ENCODE results near the gene LRRC47.
A peak's percentile ranks its signal among the peaks of the same experiment; 100 is the strongest.

LRRC47 gene

GRCh38 chr1:3796215-3797061 is at the start of gene LRRC47:
TSS of gene LRRC47 (minus strand) at chr1:3796498. CDS start at chr1:3796476, 22 bp downstream.
- Histone ChIP-seq H3K27ac (peak within 1 kb of the TSS in 20 of 21 experiments; percentile 60 to 85 (median 78)), H3K4me3 (peak within 1 kb of the TSS; percentile 46 to 99 (median 86))

GRCh38 chr1:3842912-3843311 is 46.6 kb upstream of the LRRC47 start:
- Histone ChIP-seq H3K27ac (no peak overlapping the region), H3K4me3 (no peak overlapping the region)

GRCh38 chr1:3841491-3841890 is 45.2 kb upstream of the LRRC47 start:
- H3K27ac ChIP-seq: no peak overlapping the region
- H3K4me3 ChIP-seq: no peak overlapping the region

GRCh38 chr1:3838788-3839187 is 42.5 kb upstream of the LRRC47 start:
- no peak overlapping the region for H3K27ac ChIP-seq
- no peak overlapping the region for H3K4me3 ChIP-seq

- no peak overlapping the region for H3K27ac ChIP-seq
- H3K4me3 ChIP-seq: no peak overlapping the region
Measured at GRCh38 chr1:3837685-3838084, 41.4 kb upstream of the LRRC47 start.

GRCh38 chr1:3837200-3837599 is 40.9 kb upstream of the LRRC47 start:
- no peak overlapping the region for H3K4me3 ChIP-seq
- H3K27ac ChIP-seq: no peak overlapping the region

- Histone ChIP-seq H3K27ac (no peak overlapping the region), H3K4me3 (no peak overlapping the region)
Measured at GRCh38 chr1:3836421-3836820, 40.1 kb upstream of the LRRC47 start.

GRCh38 chr1:3834701-3835100 is 38.4 kb upstream of the LRRC47 start:
- H3K4me3 ChIP-seq: no peak overlapping the region
- H3K27ac ChIP-seq: no peak overlapping the region

- H3K4me3 ChIP-seq: no peak overlapping the region
- no peak overlapping the region for H3K27ac ChIP-seq
Measured at GRCh38 chr1:3831689-3832088, 35.4 kb upstream of the LRRC47 start.

- Histone ChIP-seq H3K27ac (no peak overlapping the region), H3K4me3 (no peak overlapping the region)
Measured at GRCh38 chr1:3828391-3828790, 32.1 kb upstream of the LRRC47 start.

- Histone ChIP-seq H3K27ac (no peak overlapping the region), H3K4me3 (no peak overlapping the region)
Measured at GRCh38 chr1:3827813-3828307, 31.6 kb upstream of the LRRC47 start.

- Histone ChIP-seq H3K4me3 (no peak overlapping the region), H3K27ac (no peak overlapping the region)
Measured at GRCh38 chr1:3825356-3825755, 29.1 kb upstream of the LRRC47 start.

GRCh38 chr1:3824650-3825049 is 28.4 kb upstream of the LRRC47 start:
- H3K27ac ChIP-seq: no peak overlapping the region
- H3K4me3 ChIP-seq: no peak overlapping the region

GRCh38 chr1:3822421-3822820 is 26.1 kb upstream of the LRRC47 start:
- Histone ChIP-seq H3K27ac (no peak overlapping the region), H3K4me3 (no peak overlapping the region)

GRCh38 chr1:3821908-3822307 is 25.6 kb upstream of the LRRC47 start:
- H3K27ac ChIP-seq: no peak overlapping the region

GRCh38 chr1:3821447-3821846 is 25.1 kb upstream of the LRRC47 start:
- H3K27ac ChIP-seq: no peak overlapping the region

More at GRCh38 chr1:3821908-3822307, 25.6 kb upstream of the LRRC47 start:
- no peak overlapping the region for H3K4me3 ChIP-seq

GRCh38 chr1:3821004-3821403 is 24.7 kb upstream of the LRRC47 start:
- no peak overlapping the region for H3K4me3 ChIP-seq
- no peak overlapping the region for H3K27ac ChIP-seq

More at GRCh38 chr1:3821447-3821846, 25.1 kb upstream of the LRRC47 start:
- H3K4me3 ChIP-seq: no peak overlapping the region

GRCh38 chr1:3820316-3820715 is 24.0 kb upstream of the LRRC47 start:
- H3K4me3 ChIP-seq: no peak overlapping the region
- no peak overlapping the region for H3K27ac ChIP-seq

- H3K4me3 ChIP-seq: no peak overlapping the region
- H3K27ac ChIP-seq: peak overlapping the region in 1 of 21 experiments; percentile 14
Measured at GRCh38 chr1:3819771-3820200, 23.5 kb upstream of the LRRC47 start.

GRCh38 chr1:3817821-3818597 is 21.7 kb upstream of the LRRC47 start:
- Histone ChIP-seq H3K27ac (no peak overlapping the region), H3K4me3 (no peak overlapping the region)

Measured in skin epidermis (tissue), 12 donors.